Measurements from ENCODE around the gene TKT. TPM values are rescaled to one million over a fixed set of nuclear protein-coding genes. Genes with fewer than 3 reads are reported as not detected.

Gene TKT
- total RNA-seq, 1 donor from 2014 or later, result 437 TPM

DNA sequence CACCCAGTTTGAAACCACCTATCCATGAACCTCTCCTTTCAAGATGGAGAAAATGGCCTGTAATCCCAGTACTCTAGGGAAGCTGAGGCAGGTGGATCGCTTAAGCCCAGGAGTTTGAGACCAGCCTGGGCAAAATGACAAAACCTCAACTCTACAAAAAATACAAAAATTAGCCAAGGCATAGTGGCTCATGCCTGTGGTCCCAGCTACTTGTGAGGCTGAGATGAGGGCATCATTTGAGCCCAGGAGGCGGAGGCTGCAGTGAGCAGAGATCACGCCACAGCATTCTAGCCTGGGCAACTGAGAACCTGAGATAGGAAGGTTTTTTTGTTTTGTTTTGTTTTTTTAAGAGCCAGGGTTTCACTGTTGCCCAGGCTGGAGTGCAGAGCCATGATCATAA lies 5.4 kb downstream of the TKT start:
- Histone ChIP-seq H3K4me3 (no peak overlapping the region), H3K9me3 (no peaks in the 10 kb centered on the region), H3K27ac (peak overlapping the region; percentile 87), H3K36me3 (no peaks in the 10 kb centered on the region), H3K27me3 (ENCODE audit: low read depth) (no peaks in the 10 kb centered on the region), H3K4me1 (peaks cover 77% of the 10 kb centered on the region)
- TF ChIP-seq, protein P1, sequence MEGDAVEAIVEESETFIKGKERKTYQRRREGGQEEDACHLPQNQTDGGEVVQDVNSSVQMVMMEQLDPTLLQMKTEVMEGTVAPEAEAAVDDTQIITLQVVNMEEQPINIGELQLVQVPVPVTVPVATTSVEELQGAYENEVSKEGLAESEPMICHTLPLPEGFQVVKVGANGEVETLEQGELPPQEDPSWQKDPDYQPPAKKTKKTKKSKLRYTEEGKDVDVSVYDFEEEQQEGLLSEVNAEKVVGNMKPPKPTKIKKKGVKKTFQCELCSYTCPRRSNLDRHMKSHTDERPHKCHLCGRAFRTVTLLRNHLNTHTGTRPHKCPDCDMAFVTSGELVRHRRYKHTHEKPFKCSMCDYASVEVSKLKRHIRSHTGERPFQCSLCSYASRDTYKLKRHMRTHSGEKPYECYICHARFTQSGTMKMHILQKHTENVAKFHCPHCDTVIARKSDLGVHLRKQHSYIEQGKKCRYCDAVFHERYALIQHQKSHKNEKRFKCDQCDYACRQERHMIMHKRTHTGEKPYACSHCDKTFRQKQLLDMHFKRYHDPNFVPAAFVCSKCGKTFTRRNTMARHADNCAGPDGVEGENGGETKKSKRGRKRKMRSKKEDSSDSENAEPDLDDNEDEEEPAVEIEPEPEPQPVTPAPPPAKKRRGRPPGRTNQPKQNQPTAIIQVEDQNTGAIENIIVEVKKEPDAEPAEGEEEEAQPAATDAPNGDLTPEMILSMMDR (IDR thresholded peaks at IDR 0.05), result no peak
- DNase-seq (no peak), ATAC-seq (no peak)
- intact Hi-C loops (cut with DNase I), result no loop called here

DNA sequence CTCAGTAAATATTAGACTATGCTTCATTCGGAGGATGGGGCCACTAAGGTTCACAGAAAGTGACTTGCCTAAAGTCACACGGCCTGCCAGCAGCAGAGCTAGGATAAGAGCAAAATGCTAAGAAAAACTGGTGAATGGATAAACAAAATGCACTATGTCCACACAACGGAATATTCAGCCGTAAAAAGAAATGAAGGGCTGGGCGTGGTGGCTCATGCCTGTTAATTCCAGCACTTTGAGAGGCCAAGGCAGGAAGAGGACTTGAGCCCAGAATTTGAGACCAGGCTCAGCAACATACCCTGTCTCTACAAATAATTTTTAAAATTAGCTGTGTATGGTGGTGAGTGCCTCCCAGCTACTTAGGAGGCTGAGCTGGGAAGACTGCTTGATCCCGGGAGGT lies 7.7 kb downstream of the TKT start:
- no peaks in the 10 kb centered on the region for H3K27me3 ChIP-seq (ENCODE audit: low read depth)
- peaks cover 85% of the 10 kb centered on the region for H3K4me1 ChIP-seq
- H3K27ac ChIP-seq, result no peak overlapping the region
- TF ChIP-seq, protein P1 (IDR thresholded peaks at IDR 0.05), result no peak
- intact Hi-C loops (cut with DNase I), result no loop called here
- no peak for ATAC-seq
- H3K36me3 ChIP-seq, result no peaks in the 10 kb centered on the region
- H3K9me3 ChIP-seq, result no peaks in the 10 kb centered on the region
- no peak overlapping the region for H3K4me3 ChIP-seq
- no peak for DNase-seq

DNA sequence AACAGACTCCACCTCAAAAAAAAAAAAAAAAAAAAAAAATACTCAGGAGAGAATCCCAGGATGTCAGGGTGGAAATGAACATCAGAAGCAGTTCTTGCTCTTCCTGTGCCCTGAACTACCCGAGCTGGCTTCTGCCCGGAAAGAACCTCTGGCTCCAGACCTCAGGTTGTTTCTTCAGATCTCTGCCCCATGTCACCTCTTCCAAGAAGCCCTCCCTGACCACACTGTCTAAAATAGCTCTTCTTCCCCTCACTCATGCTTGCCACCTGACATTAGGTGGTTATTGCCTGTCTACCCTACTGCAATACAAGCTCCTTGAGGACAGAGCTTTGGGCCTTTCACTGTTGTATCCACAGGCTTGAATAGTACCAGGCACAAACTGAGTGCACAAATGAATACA lies 8.2 kb downstream of the TKT start:
- peaks cover 85% of the 10 kb centered on the region for H3K4me1 ChIP-seq
- intact Hi-C loops (cut with DNase I), result no loop called here
- TF ChIP-seq, protein P1 (IDR thresholded peaks at IDR 0.05), result no peak
- H3K9me3 ChIP-seq, result no peaks in the 10 kb centered on the region
- no peak overlapping the region for H3K27ac ChIP-seq
- DNase-seq, result no peak
- ATAC-seq, result no peak
- no peaks in the 10 kb centered on the region for H3K36me3 ChIP-seq
- no peaks in the 10 kb centered on the region for H3K27me3 ChIP-seq (ENCODE audit: low read depth)
- no peak overlapping the region for H3K4me3 ChIP-seq

DNA sequence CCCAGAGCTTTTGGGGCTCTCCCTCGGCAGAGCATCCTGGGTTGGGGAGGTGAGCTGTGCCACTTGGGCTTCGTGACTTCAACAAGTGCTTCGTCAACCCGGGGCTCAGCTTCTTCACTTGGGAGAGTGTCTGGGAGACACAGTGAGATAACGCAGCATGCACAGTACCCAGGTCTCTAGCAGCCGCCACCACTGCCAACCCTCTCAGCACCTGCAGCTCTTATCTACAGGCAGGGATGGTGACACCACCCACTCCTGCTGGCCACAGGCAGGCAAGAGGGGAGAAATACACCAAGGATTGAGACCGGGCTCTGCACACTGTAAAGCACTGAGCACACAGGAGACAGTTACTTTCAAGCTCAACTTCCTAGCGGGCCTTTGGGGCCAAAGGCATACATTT lies 11.6 kb downstream of the TKT start:
- DNase-seq (no peak), ATAC-seq (peak; percentile 16 to 51)
- intact Hi-C loops (cut with DNase I), result no loop called here
- no peaks in the 10 kb centered on the region for H3K27me3 ChIP-seq (ENCODE audit: low read depth)
- peaks cover 83% of the 10 kb centered on the region for H3K4me1 ChIP-seq
- no peaks in the 10 kb centered on the region for H3K9me3 ChIP-seq
- TF ChIP-seq, protein P1 (IDR thresholded peaks at IDR 0.05), result no peak
- no peak overlapping the region for H3K4me3 ChIP-seq
- H3K27ac ChIP-seq, result peak overlapping the region; percentile 61
- H3K36me3 ChIP-seq, result peaks cover 30% of the 10 kb centered on the region

DNA sequence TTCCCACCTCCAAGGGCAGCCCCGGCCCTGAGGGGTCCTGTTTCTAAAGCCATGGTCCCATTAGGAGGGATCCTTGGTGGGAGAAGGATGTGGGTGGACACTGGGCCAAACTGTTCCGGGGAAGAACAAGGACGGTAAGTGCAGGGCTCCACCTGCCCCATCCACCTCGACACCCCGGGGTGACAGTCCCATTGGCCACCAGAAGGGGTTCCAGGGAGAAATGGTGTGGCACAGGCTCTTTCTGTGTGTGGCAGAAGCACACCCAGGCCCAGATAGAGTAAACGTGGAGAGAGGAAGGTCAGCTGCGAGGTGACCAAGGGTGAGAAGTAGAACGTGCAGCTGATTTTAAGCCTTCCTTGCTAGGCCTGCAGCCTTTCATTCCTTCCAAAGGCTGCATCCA lies 12.0 kb downstream of the TKT start:
- Histone ChIP-seq H3K27ac (peak overlapping the region; percentile 61), H3K4me3 (no peak overlapping the region), H3K9me3 (no peaks in the 10 kb centered on the region), H3K27me3 (ENCODE audit: low read depth) (no peaks in the 10 kb centered on the region), H3K4me1 (peaks cover 83% of the 10 kb centered on the region), H3K36me3 (peaks cover 35% of the 10 kb centered on the region)
- DNase-seq (no peak), ATAC-seq (no peak)
- TF ChIP-seq, protein P1 (IDR thresholded peaks at IDR 0.05), result no peak
- intact Hi-C loops (cut with DNase I), result no loop called here

DNA sequence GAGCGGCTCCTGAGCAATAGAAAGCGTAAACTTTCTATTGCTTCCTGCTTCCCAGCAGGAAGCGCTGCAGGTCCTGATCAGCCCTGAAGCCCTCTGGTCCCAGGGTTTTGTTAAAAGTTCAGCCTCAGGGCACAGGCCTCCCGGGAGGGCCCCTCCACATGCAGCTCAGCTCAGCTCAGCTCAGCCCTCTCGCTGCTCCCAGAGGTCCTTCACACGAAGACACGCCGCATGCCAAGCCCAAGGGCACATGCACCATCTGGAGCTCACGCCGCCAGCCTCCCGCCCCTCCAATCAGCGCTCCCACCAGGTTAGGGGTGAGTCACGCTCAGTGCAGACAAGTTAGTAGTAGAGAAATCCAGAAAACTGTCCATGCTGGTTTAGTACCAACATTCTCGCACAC lies 12.7 kb downstream of the TKT start:
- ATAC-seq (peak; percentile 40 to 50), DNase-seq (peak; percentile 65)
- Histone ChIP-seq H3K27me3 (ENCODE audit: low read depth) (no peaks in the 10 kb centered on the region), H3K36me3 (peaks cover 41% of the 10 kb centered on the region), H3K4me3 (no peak overlapping the region), H3K4me1 (peaks cover 82% of the 10 kb centered on the region), H3K27ac (peak overlapping the region; percentile 61), H3K9me3 (no peaks in the 10 kb centered on the region)
- TF ChIP-seq, protein P1 (IDR thresholded peaks at IDR 0.05), result no peak
- intact Hi-C loops (cut with DNase I), result no loop called here

All from lower lobe of right lung (tissue), 2 donors.